OCI-LY7 (cell line): ENCODE measurements around the gene ETFBKMT.

Experiments used
- CTCF ChIP-seq: fragments of 200-600 bp; sonication (generic); conservative IDR thresholded peaks from 2 replicates; pipeline ENCODE4 v1.5.1; 2014; ENCODE audit warnings: mild to moderate bottlenecking, antibody characterized with exemption, low read length, moderate library complexity, mixed read lengths
- EZH2phosphoT487 ChIP-seq: fragments of 200-600 bp; sonication (generic); IDR thresholded peaks from 2 replicates; pipeline ENCODE4 v1.6.1; 2018; ENCODE audit warnings: low read depth, borderline replicate concordance, mild to moderate bottlenecking, mixed run types, antibody characterized with exemption, low read length, moderate library complexity, mixed read lengths

DNA sequence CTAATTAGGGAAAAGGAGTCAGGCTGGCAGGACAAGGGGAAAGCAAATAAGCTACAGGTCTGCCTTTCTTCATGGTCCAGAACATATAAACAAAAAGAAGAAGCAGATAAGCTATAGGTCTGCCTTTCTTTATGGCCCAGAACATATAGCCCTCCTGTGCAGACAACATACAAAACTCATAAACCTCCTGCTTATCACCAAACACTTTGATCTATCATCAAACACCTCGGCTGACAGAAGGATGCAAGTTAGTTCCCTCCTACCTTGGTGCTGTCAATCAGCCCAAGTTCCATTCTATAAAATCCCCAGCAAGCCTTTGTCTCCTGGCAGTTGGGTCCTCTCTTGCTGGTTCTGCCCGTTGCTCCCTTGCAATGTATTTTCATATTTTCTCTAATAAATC is 46.1 kb downstream of the ETFBKMT start:
- TF ChIP-seq CTCF = no peak
- no peak for TF ChIP-seq EZH2phosphoT487
